GM15510 (cell line): ENCODE measurements around the gene WNT1.

Experiments
- POLR2A ChIP-seq: IDR thresholded peaks from 3 replicates; pipeline ENCODE4 v1.6.1; 2011; ENCODE audit warnings: borderline replicate concordance; ENCODE audit not compliant: insufficient read length; ENCODE audit errors: extremely low read depth

WNT1 gene

DNA sequence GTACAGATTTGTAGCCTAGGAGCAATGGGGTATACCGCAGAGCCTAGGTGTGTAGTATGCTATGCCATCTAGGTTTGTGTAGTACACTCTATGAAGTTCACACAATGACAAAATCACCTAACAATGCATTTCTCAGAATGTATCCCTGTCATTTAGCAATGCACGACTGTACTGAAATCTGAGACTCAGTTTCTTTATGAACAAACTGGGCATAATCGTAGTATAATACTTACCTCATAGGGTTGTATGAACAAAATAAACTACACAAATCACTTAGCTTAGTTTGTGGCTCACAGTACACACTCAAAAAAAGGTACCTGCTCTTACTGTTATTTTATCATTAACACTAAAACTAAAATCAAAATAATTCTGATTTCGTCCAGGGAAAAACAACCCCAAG, 47.3 kb downstream of the WNT1 start:
- no peak for TF ChIP-seq POLR2A

- TF ChIP-seq POLR2A, result no peak
Observed at GRCh38 chr12:49026101-49026500, 48.0 kb downstream of the WNT1 start.

GRCh38 chr12:49026678-49027480, 48.8 kb downstream of the WNT1 start:
- no peak for TF ChIP-seq POLR2A

- TF ChIP-seq POLR2A, result no peak
Observed at GRCh38 chr12:49027846-49028555, 49.9 kb downstream of the WNT1 start.

DNA sequence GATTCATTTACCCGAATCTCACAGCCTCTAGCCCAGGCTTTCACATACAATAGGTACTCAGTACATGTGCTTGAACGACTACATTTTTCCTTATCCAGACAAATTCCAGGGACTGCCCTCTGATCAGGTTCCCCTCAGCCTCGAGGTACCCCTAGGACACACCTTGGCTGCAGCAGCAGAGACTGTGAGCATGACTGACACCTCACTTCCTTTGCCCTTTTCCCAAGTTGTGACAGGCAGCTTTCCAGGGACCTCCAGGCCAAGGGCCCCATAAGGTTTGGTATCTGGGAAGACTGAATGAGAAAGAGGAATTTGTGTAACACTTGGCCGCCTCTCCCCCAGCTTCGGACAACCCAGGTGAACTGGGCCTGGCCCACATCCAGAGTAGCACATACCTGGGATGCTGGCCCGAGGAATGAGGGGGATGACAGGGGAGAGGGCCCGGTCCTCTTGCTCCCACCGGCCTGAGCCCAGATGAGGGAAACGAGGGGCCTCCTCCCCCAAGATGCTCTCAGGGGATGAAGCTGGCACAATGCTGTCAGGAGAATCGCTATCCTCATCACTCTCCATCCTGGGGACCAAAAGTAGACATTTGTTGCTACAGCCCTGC, 50.6 kb downstream of the WNT1 start:
- no peak for TF ChIP-seq POLR2A

DNA sequence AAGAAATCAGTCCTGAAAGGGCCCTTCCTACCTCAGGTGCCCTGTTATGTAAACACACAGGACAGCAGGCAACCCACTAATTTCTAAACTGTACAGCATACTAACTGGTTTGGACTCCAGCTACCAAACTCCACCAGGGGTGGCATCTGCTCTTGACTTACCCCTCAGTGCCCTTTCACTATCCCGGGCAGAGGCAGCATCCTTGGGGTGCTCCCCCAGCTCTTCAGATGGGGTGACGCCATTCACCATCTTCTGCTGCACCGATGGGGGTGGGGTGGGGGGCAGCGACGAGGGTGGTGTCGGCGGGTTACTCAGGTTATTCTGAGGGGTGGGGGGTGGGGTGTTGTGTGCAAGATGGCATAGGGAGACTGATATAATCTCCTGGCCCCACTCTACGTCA, 52.0 kb downstream of the WNT1 start:
- TF ChIP-seq POLR2A, result no peak

GRCh38 chr12:49030714-49031572, 52.8 kb downstream of the WNT1 start:
- no peak for TF ChIP-seq POLR2A

DNA sequence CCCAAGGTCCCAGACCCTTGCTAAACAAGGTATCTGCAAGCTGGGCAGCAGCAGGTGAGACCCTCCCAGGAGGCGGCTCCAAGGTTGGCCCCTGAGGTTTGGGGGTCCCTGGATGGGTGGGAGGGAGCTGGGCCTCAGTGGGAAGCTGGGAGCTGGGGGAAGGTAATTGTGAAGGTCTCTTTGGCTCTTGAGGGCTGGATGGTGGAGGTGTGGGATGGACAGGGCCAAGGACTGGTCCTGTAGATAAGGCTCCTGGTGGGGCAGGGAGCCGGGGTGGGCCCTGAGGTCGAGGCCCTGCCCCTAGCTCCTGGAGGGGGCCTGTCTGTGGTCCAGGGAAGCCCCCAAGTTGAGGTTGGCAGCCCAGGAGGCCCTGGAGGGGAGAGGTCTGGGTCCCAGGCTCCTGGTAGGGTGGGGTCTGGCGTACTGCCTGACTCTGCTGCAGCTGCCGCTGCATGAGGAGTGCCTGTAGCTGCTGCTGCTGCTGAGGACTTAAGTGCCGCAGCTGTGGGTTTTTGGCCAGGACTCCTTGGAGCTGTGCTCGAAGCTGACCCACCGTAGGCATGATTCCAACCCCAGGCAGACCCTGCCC, 53.5 kb downstream of the WNT1 start:
- TF ChIP-seq POLR2A, result no peak
